Measurements from ENCODE around the gene ADAMTS5.

GRCh38 chr21:26884436-26884835 is 82.5 kb downstream of the ADAMTS5 start:
- no peak for TF ChIP-seq EZH2 (IDR thresholded peaks at IDR 0.05; ENCODE audit: low read depth)
- TF ChIP-seq, protein P1, sequence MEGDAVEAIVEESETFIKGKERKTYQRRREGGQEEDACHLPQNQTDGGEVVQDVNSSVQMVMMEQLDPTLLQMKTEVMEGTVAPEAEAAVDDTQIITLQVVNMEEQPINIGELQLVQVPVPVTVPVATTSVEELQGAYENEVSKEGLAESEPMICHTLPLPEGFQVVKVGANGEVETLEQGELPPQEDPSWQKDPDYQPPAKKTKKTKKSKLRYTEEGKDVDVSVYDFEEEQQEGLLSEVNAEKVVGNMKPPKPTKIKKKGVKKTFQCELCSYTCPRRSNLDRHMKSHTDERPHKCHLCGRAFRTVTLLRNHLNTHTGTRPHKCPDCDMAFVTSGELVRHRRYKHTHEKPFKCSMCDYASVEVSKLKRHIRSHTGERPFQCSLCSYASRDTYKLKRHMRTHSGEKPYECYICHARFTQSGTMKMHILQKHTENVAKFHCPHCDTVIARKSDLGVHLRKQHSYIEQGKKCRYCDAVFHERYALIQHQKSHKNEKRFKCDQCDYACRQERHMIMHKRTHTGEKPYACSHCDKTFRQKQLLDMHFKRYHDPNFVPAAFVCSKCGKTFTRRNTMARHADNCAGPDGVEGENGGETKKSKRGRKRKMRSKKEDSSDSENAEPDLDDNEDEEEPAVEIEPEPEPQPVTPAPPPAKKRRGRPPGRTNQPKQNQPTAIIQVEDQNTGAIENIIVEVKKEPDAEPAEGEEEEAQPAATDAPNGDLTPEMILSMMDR (conservative IDR thresholded peaks at IDR 0.05), result no peak
